Activated B cell treated with CpG ODN at 0.5 μM for 24 hours (primary cell): Measurements from ENCODE around the gene AURKA. TPM values are rescaled to one million over a fixed set of nuclear protein-coding genes. Genes with fewer than 3 reads are reported as not detected.

Experiments
- ATAC-seq: fragments of 200-7000 bp; cut with Tn5 transposase; one replicate; pipeline ENCODE4 v1.10.0; 2021; ENCODE audit warnings: low read depth, mild to moderate bottlenecking, moderate library complexity
- CTCF ChIA-PET: fragments of 350-600 bp; sonication (Branson Sonifier 250); formaldehyde crosslinking; loops from one replicate; lab custom pipeline; 2021; ENCODE audit warnings: antibody characterized with exemption; lab: Charles Lee
- POLR2A ChIA-PET: fragments of 350-600 bp; sonication (Branson Sonifier 250); formaldehyde crosslinking; loops from one replicate; lab custom pipeline; 2021; ENCODE audit warnings: antibody characterized with exemption; lab: Charles Lee
- DNase-seq: peaks from one replicate; pipeline ENCODE4 v3.0.0; 2022
- H3K27ac Mint-ChIP-seq: one replicate; pipeline ENCODE4 v1.8.0; 2020; ENCODE audit warnings: mixed read lengths
- H3K27me3 Mint-ChIP-seq: one replicate; pipeline ENCODE4 v1.8.0; 2021; ENCODE audit warnings: mixed read lengths
- H3K36me3 Mint-ChIP-seq: one replicate; pipeline ENCODE4 v1.8.0; 2021; ENCODE audit warnings: low read depth, mixed read lengths
- H3K4me1 Mint-ChIP-seq: one replicate; pipeline ENCODE4 v1.8.0; 2021; ENCODE audit warnings: mixed read lengths
- H3K4me3 Mint-ChIP-seq: one replicate; pipeline ENCODE4 v1.8.0; 2020; ENCODE audit warnings: mild to moderate bottlenecking, mixed read lengths
- H3K9me3 Mint-ChIP-seq: one replicate; pipeline ENCODE4 v1.8.0; 2020; ENCODE audit warnings: mixed read lengths
- CTCF ChIP-seq: fragments of 200-600 bp; IDR thresholded peaks from one replicate; pipeline ENCODE4 v1.8.0; 2022; ENCODE audit warnings: antibody characterized with exemption, mild to moderate bottlenecking
- intact Hi-C: fragments of 100-400 bp; cut with micrococcal nuclease; formaldehyde crosslinking; loops from one replicate; pipeline ENCODE4 v1.15.1; 2024
- total RNA-seq: library from RNA; stranded (reverse); gene quantifications from 2 replicates; pipeline ENCODE4 v1.2.3, GENCODE V29; 2022

The AURKA gene
- total RNA-seq, 1 donor from 2014 or later = 3.8 TPM

- Mint-ChIP-seq H3K9me3 (no peaks in the 10 kb centered on the region), H3K4me3 (no peak overlapping the region), H3K4me1 (no peaks in the 10 kb centered on the region), H3K36me3 (peaks cover 23% of the 10 kb centered on the region), H3K27me3 (no peaks in the 10 kb centered on the region), H3K27ac (no peak overlapping the region)
- intact Hi-C loops = no loop called here
- no peak for DNase-seq
- ATAC-seq = no peak
- ChIA-PET CTCF (interaction anchor here (0.7 kb wide), 1 partner anchor 12 kb away, joined by 4 read pairs; no protein-coding TSS in a partner anchor), POLR2A (no interaction called here)
- no peak for TF ChIP-seq CTCF
Measured at GRCh38 chr20:56373942-56374341, 18.1 kb downstream of the AURKA start.

DNA sequence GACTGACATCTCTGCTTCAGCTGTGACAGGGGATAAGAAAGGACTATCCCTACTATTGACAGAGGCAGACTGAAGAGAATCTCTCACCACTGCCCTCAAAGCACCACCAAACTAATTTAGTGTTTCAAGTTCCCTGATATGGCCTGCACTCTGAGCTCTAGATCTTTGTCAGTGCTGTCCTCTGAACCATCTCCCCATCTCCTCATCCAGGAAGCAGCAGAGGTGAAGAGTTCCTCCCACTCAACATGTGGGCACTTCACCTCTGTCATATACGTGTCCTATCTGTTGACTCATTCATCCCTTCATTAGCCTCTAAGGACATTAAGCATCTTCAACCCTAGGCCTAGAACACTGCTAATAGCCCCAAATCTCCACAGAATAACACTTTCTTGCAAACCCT lies 19.2 kb downstream of the AURKA start:
- TF ChIP-seq CTCF = no peak
- intact Hi-C loops = no loop called here
- no peaks in the 10 kb centered on the region for H3K9me3 Mint-ChIP-seq
- CTCF ChIA-PET = no interaction called here
- no peaks in the 10 kb centered on the region for H3K27me3 Mint-ChIP-seq
- no peak overlapping the region for H3K27ac Mint-ChIP-seq
- ATAC-seq (no peak), DNase-seq (no peak)
- no peaks in the 10 kb centered on the region for H3K4me1 Mint-ChIP-seq
- no peak overlapping the region for H3K4me3 Mint-ChIP-seq
- H3K36me3 Mint-ChIP-seq = peaks cover 20% of the 10 kb centered on the region
- POLR2A ChIA-PET = no interaction called here

DNA sequence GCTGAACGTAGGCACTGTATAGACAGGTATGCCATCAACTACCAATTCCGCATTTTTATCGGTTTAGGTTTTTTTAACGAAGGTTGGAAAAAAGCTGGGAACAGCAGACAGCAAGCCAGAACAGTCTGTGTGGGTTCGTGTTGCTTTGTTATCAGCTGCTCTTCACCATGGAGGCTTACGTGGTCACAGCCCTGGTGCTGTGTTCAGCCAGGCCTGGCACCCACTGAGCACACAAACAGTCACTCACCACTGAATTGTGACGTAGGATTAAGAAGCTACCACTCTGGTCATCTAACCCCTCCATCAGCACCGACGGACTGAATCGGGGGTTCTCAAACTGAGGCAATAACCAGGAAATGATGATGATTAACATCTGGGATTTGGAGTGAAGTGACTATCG lies 20.0 kb downstream of the AURKA start:
- intact Hi-C loops = no loop called here
- Mint-ChIP-seq H3K27me3 (no peaks in the 10 kb centered on the region), H3K4me3 (no peak overlapping the region), H3K9me3 (no peaks in the 10 kb centered on the region), H3K36me3 (peaks cover 20% of the 10 kb centered on the region), H3K27ac (no peak overlapping the region), H3K4me1 (no peaks in the 10 kb centered on the region)
- POLR2A ChIA-PET = no interaction called here
- DNase-seq (no peak), ATAC-seq (no peak)
- CTCF ChIA-PET = no interaction called here
- no peak for TF ChIP-seq CTCF

DNA sequence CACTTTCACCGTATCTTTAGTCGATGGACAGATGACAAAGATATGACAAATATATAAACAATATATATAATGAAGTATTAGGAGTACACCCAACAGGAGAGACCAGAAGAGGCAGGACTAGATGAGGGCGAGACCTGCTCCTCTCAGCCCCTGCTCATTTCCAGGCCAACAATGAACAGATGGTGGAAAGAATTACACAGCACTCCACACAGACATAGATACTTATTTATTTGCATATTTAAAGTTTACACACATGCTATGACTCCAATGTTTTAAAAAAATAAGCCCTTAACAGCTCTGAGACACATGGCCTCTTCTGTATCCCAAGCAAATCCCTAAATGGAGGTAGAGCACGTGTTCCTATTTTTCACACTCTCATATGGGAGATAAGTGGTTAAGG lies 22.8 kb downstream of the AURKA start:
- Mint-ChIP-seq H3K9me3 (no peaks in the 10 kb centered on the region), H3K27ac (no peak overlapping the region), H3K4me1 (no peaks in the 10 kb centered on the region), H3K36me3 (peaks cover 30% of the 10 kb centered on the region), H3K27me3 (no peaks in the 10 kb centered on the region), H3K4me3 (no peak overlapping the region)
- DNase-seq = no peak
- no peak for TF ChIP-seq CTCF
- intact Hi-C loops = no loop called here
- ChIA-PET POLR2A (no interaction called here), CTCF (no interaction called here)
- no peak for ATAC-seq

DNA sequence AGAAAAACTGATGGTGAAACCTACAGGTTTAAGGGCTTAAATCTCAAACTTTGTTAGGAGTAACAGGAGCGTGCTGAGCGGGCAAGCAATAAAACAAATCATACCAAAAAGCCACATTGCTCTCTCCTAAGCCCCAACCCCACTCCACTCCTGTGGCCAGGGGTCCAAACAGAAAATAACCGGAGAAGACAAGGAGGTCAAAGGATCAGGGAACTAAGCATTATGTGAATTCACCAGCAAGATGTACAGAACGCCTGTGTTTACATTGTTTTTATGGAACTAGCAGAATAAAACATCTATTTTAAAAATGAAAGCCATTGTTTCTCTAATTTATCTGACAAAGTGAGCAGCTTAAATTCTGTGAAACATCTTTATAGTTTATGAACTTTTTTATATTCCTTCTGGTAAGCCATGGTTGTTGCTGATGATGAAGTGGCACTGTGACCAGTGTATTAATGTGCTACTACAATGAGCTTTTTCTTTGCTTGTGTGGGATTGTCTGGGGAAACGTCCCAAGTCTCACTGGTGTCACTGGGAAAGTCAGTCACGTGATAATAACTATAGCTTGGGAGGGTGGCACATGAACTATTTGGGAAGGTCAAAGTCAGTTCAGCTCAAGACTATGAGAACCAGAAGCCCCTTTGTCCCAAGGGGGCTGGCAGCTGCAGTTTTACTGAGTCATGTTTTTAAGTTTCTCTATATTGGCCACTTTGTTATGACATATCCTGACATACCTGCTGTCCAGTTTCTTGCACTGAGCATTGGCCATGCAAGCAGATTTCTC lies 23.5 kb downstream of the AURKA start:
- no peak overlapping the region for H3K27ac Mint-ChIP-seq
- TF ChIP-seq CTCF = no peak
- no peak for ATAC-seq
- peaks cover 30% of the 10 kb centered on the region for H3K36me3 Mint-ChIP-seq
- no peaks in the 10 kb centered on the region for H3K4me1 Mint-ChIP-seq
- no peaks in the 10 kb centered on the region for H3K27me3 Mint-ChIP-seq
- POLR2A ChIA-PET = no interaction called here
- H3K4me3 Mint-ChIP-seq = no peak overlapping the region
- CTCF ChIA-PET = no interaction called here
- DNase-seq = no peak
- no peaks in the 10 kb centered on the region for H3K9me3 Mint-ChIP-seq
- intact Hi-C loops = no loop called here
